NCI-H2107 treated with DMSO at 0.1 percent for 48 hours (cell line): ENCODE data around the gene TMEM120B.

ENCODE experiments used
- DNase-seq: peaks from one replicate; lab custom pipeline; 2025; ENCODE audit not compliant: unreplicated experiment; lab: John Stamatoyannopoulos, UW

The TMEM120B gene

GRCh38 chr12:121830588-121831265 is 118.2 kb downstream of the TMEM120B start:
- DNase-seq, result no peak
